ENCODE results near the gene FOXC2. TPM values are rescaled to one million over a fixed set of nuclear protein-coding genes. Genes with fewer than 3 reads are reported as not detected.

FOXC2 gene
- total and polyA plus RNA-seq, 9 of the 15 experiments (the other 6 are each of a cell fraction or from before 2014, with no cell fraction given), result 0.01 to 0.11 (median 0.10) TPM; not detected in 5

DNA sequence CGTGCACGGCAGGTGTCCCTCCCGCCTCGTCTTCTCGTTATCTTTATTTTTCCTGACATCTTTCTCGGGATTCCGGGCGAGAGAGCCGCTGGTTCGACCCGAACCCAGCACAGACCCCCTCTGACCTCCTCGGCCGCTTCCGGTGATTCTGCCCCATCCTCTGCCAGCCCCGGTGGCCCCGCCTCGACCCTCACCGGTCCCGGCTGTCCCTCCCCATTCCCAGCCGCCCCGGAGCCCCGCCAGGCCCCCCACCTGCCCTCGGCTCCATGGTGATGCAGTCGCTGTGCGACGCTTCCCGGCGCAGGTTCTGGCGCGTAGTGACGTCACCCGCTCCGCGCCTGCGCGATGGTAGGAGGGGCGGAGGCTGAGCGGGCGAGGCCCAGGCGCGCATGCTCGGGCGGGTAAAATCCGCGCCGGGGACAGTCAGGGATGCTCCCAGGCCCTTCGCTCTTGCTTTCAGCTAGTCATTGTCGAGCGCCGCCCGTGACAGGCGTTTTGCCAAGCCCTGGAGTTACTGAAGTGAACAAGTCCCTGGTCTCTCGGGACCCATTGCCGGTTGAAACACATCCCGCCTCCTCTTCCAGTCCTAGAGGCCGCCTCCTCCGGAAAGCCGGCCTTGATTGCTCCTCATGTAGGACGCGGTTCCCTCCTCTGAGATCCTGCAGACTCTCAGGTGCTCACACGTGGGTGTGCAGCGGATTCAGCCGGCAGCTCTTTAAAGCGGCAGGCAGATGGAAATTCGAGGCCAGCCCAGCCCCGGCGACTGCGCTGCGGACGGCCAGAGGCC lies 11.5 kb upstream of the FOXC2 start, which contains the start of gene MTHFSD (continued):
- no peak for TF ChIP-seq EHMT2 (IDR thresholded peaks at IDR 0.05)
- TF ChIP-seq HSF4 (CRISPR knock-in tag; IDR thresholded peaks at IDR 0.05; ENCODE audit: borderline replicate concordance), result no peak
- TF ChIP-seq KLF10 (CRISPR knock-in tag; IDR thresholded peaks at IDR 0.05), result no peak
- TF ChIP-seq, protein P1, sequence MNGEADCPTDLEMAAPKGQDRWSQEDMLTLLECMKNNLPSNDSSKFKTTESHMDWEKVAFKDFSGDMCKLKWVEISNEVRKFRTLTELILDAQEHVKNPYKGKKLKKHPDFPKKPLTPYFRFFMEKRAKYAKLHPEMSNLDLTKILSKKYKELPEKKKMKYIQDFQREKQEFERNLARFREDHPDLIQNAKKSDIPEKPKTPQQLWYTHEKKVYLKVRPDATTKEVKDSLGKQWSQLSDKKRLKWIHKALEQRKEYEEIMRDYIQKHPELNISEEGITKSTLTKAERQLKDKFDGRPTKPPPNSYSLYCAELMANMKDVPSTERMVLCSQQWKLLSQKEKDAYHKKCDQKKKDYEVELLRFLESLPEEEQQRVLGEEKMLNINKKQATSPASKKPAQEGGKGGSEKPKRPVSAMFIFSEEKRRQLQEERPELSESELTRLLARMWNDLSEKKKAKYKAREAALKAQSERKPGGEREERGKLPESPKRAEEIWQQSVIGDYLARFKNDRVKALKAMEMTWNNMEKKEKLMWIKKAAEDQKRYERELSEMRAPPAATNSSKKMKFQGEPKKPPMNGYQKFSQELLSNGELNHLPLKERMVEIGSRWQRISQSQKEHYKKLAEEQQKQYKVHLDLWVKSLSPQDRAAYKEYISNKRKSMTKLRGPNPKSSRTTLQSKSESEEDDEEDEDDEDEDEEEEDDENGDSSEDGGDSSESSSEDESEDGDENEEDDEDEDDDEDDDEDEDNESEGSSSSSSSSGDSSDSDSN (IDR thresholded peaks at IDR 0.05; ENCODE audit: borderline replicate concordance in 1 of 2, low read depth in 2 of 2, low read length in 2 of 2), result no peak
- TF ChIP-seq ZFP30 (CRISPR knock-in tag; IDR thresholded peaks at IDR 0.05; ENCODE audit: borderline replicate concordance), result no peak
- no peak for TF ChIP-seq FOXJ2 (tag; IDR thresholded peaks at IDR 0.05)
- peak; percentile 26; the same call in 1 of the 2 replicates for TF ChIP-seq ZBTB7A (IDR thresholded peaks at IDR 0.05; ENCODE audit: borderline replicate concordance, control insufficient read depth, low read depth, low read length)
- no peak for TF ChIP-seq RUNX1 (IDR thresholded peaks at IDR 0.05; ENCODE audit: low read depth)
- TF ChIP-seq, protein P2, sequence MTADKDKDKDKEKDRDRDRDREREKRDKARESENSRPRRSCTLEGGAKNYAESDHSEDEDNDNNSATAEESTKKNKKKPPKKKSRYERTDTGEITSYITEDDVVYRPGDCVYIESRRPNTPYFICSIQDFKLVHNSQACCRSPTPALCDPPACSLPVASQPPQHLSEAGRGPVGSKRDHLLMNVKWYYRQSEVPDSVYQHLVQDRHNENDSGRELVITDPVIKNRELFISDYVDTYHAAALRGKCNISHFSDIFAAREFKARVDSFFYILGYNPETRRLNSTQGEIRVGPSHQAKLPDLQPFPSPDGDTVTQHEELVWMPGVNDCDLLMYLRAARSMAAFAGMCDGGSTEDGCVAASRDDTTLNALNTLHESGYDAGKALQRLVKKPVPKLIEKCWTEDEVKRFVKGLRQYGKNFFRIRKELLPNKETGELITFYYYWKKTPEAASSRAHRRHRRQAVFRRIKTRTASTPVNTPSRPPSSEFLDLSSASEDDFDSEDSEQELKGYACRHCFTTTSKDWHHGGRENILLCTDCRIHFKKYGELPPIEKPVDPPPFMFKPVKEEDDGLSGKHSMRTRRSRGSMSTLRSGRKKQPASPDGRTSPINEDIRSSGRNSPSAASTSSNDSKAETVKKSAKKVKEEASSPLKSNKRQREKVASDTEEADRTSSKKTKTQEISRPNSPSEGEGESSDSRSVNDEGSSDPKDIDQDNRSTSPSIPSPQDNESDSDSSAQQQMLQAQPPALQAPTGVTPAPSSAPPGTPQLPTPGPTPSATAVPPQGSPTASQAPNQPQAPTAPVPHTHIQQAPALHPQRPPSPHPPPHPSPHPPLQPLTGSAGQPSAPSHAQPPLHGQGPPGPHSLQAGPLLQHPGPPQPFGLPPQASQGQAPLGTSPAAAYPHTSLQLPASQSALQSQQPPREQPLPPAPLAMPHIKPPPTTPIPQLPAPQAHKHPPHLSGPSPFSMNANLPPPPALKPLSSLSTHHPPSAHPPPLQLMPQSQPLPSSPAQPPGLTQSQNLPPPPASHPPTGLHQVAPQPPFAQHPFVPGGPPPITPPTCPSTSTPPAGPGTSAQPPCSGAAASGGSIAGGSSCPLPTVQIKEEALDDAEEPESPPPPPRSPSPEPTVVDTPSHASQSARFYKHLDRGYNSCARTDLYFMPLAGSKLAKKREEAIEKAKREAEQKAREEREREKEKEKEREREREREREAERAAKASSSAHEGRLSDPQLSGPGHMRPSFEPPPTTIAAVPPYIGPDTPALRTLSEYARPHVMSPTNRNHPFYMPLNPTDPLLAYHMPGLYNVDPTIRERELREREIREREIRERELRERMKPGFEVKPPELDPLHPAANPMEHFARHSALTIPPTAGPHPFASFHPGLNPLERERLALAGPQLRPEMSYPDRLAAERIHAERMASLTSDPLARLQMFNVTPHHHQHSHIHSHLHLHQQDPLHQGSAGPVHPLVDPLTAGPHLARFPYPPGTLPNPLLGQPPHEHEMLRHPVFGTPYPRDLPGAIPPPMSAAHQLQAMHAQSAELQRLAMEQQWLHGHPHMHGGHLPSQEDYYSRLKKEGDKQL (CRISPR knock-in tag; IDR thresholded peaks at IDR 0.05; ENCODE audit: borderline replicate concordance), result no peak
- no peak for TF ChIP-seq ZNF507 (tag; conservative IDR thresholded peaks at IDR 0.05)
- TF ChIP-seq ZNF124 (CRISPR knock-in tag; IDR thresholded peaks at IDR 0.05), result no peak
- no peak for TF ChIP-seq HMGN3 (IDR thresholded peaks at IDR 0.05; ENCODE audit: borderline replicate concordance, extremely low read depth, insufficient read length, low read depth, low read length)
- TF ChIP-seq GABPA (tag; conservative IDR thresholded peaks at IDR 0.05; ENCODE audit: low read depth), result no peak
- peak; percentile 83 for TF ChIP-seq RBFOX2 (IDR thresholded peaks at IDR 0.05; ENCODE audit: low read depth, low read length)
- TF ChIP-seq BRCA1 (IDR thresholded peaks at IDR 0.05), result no peak
- TF ChIP-seq BRCA1 (CRISPR knock-in tag; IDR thresholded peaks at IDR 0.05), result no peak
- TF ChIP-seq ZBTB8A (IDR thresholded peaks at IDR 0.05; ENCODE audit: partially characterized antibody), result no peak
